HG03354 (cell line): Measurements from ENCODE around the gene DNAL4.

ENCODE experiments used
- ATAC-seq: cut with Tn5 transposase; IDR thresholded peaks from one replicate; pipeline ENCODE4 v1.9.1; 2021; ENCODE audit warnings: mild to moderate bottlenecking; ENCODE audit not compliant: unreplicated experiment, poor library complexity, severe bottlenecking

Gene DNAL4

GRCh38 chr22:38748487-38749136 is 45.3 kb downstream of the DNAL4 start:
- ATAC-seq: no peak

- no peak for ATAC-seq
Measured at GRCh38 chr22:38745676-38746460, 48.1 kb downstream of the DNAL4 start.

- ATAC-seq: no peak
Measured at GRCh38 chr22:38744981-38745380, 49.0 kb downstream of the DNAL4 start.

- ATAC-seq: no peak
Measured at GRCh38 chr22:38742176-38742942, 51.6 kb downstream of the DNAL4 start.

GRCh38 chr22:38741576-38741975 is 52.4 kb downstream of the DNAL4 start:
- no peak for ATAC-seq

GRCh38 chr22:38741166-38741565 is 52.8 kb downstream of the DNAL4 start:
- ATAC-seq: no peak

GRCh38 chr22:38740754-38741153 is 53.2 kb downstream of the DNAL4 start:
- ATAC-seq: no peak

- ATAC-seq: no peak
Measured at GRCh38 chr22:38740116-38740723, 53.7 kb downstream of the DNAL4 start.

- ATAC-seq: no peak
Measured at GRCh38 chr22:38739300-38740055, 54.5 kb downstream of the DNAL4 start.

- no peak for ATAC-seq
Measured at GRCh38 chr22:38738475-38739070, 55.4 kb downstream of the DNAL4 start.

- no peak for ATAC-seq
Measured at GRCh38 chr22:38737302-38738060, 56.5 kb downstream of the DNAL4 start.

GRCh38 chr22:38736257-38736570 is 57.7 kb downstream of the DNAL4 start:
- ATAC-seq: no peak

- no peak for ATAC-seq
Measured at GRCh38 chr22:38735465-38736256, 58.3 kb downstream of the DNAL4 start.

GRCh38 chr22:38735126-38735464 is 58.8 kb downstream of the DNAL4 start:
- ATAC-seq: no peak

GRCh38 chr22:38734421-38735100 is 59.4 kb downstream of the DNAL4 start:
- ATAC-seq: no peak

GRCh38 chr22:38733724-38734381 is 60.1 kb downstream of the DNAL4 start:
- no peak for ATAC-seq

GRCh38 chr22:38733329-38733723 is 60.6 kb downstream of the DNAL4 start:
- ATAC-seq: no peak
